HG02970 (cell line): ENCODE data around the gene KIDINS220.

Experiments
- ATAC-seq: cut with Tn5 transposase; IDR thresholded peaks from one replicate; pipeline ENCODE4 v1.9.1; 2021; ENCODE audit warnings: mild to moderate bottlenecking, moderate library complexity, moderate number of reproducible peaks; ENCODE audit not compliant: unreplicated experiment, low FRiP score

KIDINS220 gene

DNA sequence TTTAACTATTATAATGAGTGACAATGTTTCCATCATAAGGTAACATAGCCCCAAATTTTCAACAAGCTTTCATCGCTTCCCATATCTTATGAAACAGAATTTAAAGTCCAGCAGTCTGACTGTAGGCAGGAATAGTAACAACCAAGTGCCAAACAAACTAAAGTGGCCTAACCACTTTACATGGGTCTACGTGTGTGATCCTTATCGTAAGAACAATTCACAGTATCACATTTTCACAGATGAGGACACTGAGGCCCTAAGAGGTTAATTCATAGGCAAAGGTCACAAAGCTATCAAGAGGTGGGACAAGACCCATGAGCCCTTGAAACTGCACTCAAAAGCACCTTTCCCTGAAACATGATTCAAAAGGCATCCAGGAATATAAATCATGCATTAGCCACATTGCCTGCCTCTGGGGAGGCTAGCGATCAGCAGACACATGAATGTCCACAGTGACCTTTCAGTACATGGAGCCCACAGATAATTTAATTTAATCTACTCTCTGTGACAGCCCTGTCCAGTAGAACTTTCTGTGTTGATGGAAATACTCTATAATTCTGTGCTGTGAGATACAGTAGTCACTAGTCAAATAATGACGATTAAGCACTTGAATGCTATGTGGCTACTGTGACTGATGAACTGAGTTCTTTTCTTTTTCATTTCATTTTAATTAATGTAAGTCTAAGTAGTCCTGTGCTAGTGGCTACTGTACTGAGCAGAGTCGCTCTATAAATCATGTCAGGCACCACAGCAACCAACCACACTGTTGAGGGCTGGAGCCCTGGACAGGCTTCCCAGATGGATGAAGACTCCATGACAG is 30.3 kb downstream of the KIDINS220 start:
- ATAC-seq, result no peak

DNA sequence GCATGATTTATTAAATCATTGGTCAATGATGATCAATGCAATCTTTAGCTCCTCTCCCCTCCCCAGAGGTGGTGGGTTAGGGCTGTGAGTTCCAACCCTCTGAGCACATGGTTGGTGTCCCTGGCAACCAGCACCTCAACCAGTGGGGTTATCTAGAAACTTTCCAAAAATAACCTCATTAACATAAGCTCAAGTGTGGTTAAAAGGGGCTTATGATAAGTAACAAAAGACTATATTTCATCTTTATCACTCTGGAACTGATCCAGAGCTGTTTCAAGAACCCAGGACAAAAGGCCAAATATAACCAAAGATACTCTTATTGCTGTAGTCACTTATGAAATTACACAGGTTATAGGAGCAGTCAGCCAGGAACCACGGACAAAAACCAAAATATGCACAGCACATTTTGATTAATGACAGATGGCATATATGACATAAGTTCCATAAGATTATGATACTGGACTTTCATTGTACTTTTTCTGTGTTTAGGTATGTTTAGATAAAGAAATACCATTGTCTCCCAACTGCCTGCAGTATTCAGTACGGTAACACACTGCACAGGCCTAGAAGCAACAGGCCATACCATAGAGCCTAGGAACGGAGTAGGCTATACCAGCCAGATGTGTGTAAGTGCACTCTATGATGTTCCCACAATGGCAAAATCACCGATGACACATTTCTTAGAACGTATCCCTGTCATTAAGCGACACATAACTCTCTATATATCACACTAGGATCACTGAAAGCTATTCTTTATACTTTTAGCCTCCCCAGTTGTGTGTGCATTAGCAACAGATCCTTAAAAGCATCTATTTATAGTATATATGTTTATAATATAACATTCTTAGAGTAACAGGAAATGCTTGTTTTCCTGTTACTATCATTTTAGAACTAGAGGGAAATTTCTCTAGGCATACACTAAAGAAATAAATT is 31.9 kb downstream of the KIDINS220 start:
- no peak for ATAC-seq

DNA sequence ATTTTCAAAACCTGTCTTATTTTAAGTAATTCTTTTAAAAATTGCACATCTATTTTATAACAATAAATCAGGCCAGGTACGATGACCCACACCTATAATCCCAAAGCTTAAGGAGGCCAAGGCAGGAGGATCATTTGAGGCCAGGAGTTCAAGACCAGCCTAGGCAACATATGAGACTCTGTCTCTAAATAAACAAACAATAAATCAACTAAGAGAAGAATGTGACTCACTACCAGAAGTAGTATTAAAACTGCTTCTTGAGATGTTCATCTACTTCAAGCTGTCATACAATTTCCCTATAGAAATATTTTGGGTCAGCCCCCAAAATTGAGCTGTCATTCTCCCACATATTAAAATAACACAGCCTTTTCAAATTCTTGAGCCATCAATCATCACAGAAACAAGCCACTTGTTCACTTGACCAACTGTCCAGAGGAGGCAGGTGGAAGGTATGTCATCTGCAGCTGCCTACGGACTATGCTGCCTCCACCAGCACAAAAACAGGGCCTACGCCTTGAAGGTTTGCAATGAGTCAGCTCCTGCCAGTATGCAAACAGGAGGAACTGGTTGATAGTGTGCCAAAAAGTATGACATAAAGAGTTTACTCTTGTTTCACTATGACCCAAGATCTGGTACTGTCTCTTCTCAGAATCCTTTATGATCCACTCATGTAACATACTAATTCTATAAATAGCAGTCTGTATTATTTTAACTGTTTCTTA is 33.6 kb downstream of the KIDINS220 start:
- peak; percentile 85 for ATAC-seq

DNA sequence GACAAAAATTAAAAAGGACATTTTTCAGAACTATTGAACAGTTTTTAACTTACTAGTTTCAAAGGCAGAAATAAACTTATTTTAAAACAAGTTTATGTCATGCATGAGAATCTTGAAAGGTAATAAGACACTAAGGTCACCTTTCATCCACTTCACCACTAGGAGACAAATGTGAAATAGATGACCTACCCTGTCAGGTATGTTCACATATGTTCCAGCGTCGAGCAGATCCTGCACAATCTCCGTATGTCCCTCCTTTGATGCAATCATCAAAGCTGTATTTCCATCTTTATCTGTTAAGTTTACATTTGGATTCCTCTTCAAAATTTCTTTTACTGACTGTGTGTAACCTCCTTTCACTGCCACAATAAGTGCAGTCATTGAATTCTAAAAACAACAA is 34.7 kb downstream of the KIDINS220 start:
- no peak for ATAC-seq

DNA sequence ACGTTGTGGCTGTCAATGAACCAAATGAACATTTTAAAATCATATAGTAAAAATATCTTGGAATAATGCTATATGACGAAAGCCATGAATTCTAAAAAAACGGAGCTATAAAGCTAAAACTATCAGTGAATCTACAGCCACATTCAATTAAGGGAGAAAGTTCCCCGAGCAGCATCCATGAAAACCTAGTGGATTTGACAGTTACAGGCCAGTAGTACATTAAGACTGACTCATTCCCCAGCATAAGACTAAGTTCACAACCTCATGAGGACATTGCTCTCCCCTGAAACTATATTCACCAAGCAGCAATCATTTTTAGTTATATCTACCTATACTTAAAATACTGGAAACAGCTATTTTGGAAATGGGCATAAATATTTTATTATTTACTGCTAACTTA is 36.6 kb downstream of the KIDINS220 start:
- no peak for ATAC-seq

DNA sequence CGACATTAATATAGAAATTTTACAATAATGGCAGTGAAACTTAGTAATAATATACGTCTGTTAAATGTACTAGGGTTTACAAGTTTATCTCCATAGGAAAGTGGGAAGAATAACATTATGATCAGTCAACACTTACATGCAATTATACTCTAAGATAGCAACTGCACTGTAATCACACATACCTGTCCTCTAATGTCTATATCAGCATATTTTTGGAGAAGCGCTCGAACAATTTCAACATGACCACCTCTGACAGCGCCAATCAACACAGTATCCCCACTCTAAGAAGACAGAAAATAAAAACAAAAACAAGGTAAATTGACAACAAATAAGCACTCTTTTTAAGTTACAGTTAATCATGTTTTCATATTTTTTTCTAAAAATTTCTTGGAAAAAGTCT is 37.2 kb downstream of the KIDINS220 start:
- ATAC-seq, result no peak

DNA sequence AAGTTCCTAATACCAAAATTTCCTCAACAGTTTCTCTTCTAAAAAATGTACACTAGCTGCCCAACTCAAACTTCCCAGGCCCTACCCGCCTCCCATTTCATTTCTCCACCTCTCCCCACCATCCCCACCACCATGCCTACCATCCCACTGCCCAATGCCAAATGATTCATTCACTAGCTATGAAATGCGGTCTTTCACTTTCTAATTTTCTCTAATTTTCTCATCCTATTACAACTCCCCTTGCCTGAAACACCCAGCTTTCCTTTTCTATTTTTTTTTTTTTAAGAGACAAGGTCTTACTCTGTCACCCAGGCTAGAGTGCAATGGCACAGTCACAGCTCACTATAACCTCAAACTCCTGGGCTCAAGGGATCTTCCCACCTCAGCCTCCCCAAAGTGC is 38.4 kb downstream of the KIDINS220 start:
- ATAC-seq, result no peak

DNA sequence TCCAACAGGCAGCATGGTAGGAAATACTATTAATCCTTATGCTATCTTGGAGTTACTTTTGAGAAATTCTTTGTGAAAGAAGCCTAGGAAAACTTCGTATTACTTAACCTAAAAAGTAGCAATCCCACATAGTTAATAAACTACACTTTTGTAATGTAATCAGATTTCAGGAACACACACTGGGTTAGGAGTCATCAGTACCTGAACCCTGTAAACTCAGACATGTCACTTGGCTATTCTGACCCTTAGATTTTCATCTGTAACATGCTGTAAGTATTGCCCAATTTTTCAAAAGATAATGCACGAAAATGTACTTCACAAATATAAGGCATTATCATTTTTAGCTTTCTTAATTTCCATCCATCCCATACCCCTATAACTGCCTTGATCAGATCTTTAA is 39.0 kb downstream of the KIDINS220 start:
- no peak for ATAC-seq

DNA sequence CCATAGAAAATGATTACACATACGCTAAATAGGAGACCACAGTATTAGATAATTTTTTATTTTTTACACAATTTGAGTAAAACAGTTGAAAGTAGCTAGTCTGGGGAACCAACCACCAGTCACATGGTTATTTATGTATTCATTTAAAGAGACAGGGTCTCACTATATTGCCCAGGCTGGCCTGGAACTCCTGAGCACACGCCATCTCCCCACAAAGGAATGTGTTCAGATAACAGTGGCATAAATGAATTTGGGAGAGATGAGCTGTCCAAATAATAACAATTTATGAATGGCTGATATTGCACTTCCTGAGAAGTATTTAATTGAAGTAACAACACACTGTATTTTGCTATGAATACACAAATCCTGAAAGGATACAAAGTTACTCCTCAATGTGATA is 39.7 kb downstream of the KIDINS220 start:
- ATAC-seq, result no peak

DNA sequence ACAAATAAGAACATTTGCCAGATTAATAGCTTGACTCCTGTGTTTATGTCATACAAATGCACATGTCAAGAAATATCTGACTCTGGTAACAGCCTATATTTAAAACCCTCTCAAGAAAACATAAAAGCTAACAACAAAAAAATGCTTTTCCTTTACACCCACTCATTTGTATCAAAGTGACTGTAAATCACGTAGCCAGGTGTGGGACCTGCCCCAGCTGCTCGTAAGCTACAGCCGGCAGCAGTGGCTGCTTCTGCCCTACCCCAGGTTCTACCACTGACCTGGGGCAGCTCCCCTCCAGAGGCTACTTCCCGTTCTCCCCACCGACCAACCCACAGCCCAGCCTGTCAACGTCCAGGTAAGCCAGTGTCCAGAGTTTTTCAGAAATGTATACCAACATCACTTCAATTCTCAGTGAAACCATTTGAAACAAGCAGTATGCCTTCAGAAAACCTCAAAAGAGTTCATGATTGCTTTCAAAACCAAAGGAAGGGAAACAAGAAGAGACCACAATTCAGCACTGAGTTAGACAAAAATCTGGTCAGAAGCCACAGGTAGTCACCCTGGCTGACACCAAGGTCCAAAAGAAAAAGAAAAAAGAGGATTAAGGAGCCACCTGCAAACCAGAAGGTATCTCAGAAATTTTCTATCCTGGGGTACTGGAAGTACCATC is 40.4 kb downstream of the KIDINS220 start:
- ATAC-seq, result no peak

DNA sequence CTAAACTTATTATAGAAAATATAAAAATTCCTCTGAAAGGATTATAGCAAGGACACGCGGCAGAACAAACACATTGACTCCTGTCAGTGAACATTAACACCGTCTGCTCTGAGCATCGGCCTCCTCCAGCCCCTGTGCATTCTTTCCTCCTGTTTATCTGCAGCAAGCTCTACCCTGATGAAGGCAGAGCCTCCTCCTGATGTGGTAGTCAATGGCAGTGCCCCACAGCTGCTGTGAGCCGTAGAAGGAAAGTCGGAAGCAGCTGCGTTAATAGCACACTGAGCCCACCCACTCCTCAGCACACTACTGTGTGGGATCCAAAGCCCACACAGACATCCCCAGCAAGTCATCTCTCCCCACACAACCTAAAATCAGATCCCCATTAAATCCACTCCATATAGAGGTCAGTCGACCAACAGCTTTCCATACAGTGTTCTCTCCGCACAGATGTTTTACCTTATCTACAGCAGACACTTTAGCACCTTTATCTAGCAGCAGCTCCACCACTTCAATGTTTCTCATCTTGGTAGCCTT is 41.0 kb downstream of the KIDINS220 start:
- no peak for ATAC-seq

DNA sequence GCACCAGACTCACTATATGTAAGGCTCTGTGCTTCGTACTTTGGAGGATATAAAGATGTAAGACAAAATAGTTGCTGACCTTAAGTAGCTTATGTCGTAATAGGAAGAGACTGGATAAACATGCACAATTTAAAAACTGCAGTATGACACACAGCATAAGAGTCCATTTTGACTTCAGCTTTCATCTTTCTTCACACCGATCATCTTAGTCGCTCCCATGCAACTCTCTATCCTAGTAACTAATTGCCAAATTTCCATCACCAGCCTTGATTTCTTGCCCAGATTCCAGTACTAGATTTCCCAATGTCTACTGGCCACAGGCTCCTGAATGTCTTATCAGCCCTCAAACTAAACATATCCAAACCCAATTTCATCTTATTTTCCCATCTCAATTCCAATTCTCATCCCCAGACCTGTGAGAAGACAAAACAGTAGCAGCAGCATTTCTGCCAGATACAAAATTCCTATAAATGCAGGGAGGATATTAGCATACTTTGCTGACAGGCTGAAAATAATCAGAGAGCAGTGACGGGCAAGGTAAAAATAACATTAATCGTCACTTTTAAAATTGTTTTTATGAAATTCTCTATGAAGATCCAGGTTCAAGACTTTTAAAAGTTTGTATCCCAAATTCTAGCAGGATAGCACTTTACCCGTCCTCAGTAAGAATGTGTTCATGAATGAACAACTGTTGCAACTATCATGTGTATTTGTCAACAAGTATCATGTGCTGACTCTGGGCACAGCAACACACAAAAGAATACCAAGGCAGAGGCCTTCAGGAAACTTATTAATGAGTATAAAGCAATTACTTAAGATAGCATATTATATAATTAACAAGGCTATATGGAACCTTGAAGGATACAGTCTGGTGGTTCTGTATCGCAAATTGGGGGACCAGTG is 42.2 kb downstream of the KIDINS220 start:
- no peak for ATAC-seq

DNA sequence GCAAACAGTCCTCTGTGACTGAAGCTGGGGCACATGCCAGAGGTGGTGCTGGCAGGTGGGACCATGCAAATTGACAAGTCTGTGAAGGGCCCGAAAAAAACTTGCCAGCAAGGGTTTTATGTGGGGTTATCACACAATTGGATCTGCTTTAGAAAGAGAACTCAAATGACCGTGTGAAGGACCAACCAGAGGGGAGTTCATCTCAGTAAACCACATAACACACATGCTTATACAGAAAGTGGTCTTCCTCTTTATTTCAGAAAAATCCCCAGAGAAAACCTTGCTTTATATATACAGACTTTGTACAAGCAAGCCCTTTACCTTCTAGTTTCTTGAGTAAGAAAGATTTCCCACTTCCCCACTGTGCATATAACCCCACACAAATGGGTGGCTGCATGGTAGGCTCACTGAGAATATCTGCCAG is 46.7 kb downstream of the KIDINS220 start:
- ATAC-seq, result no peak

DNA sequence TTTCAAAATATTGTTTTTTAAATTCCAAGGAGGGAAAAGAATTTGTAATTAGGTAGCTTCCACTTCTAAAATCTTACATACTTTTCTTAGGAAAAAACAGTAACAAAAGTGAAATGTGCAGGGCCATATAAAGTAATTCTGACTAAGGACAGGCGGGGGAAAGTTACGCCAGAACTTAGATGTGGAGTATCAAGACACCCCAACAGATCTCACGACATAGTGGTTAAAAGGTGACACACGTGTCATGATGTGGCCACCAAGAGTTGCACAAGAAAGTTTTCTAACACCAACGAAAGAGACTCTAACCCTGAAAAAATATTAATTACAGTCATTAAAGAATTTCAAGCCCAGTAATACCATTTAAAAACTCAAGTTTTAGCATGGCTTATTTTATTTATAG is 51.0 kb downstream of the KIDINS220 start:
- ATAC-seq, result no peak

DNA sequence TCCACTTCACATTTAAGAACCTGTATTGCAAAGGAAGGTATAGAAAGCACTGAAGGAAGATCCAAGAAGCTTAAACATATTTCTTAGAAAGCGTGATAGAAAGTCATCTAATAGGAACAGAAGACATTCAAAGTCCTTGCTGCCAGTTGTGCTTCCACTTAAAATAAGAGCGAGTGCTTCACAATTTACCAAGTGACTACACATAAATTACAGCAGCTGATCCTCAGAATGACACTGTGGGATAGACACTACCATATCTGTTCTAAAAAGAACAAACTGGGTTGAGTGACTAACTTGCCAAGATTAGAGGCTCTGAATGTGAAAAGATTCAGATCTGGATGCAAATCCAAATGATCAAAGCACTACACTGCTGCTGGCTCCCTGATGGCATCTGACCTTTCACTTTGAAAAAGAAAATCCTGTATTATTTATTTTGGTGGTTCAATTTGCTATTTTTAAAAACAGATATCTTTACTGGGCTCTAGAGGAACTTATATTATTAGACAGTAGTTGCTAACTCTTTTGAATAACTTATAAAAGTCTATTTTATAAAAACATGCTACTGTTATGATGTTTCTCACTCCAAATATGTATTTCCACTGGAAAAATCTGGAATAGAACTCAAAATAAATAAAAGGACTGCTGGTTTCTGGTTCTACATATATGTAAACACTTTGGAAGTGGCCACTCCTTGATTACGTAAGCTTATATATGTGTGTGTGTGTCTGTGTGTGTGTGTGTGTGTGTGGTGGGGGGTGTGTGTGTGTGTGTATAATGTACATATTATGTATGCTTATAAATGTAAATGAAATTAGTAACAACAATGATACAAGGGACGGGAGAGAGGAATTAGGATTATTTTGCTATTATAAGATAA is 57.4 kb downstream of the KIDINS220 start:
- no peak for ATAC-seq

DNA sequence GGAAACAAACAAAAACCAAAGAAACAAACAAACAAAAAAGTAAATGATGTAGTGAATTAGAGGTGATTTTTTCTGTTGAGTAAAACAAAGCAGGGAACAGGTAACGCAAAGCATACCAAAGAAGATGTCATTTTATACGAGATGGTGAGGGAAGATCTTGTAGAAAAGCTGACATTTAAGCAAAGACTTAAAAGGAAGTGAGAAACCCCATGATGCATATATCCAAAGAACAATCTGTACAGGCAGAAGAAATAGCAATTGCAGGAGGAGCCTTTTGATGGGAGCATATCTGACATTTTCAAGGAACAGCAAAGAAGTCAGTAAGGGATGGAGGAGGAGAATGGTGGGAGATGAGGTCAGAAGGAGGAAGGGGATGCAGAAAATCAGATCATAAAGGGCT is 63.0 kb downstream of the KIDINS220 start:
- ATAC-seq, result no peak

DNA sequence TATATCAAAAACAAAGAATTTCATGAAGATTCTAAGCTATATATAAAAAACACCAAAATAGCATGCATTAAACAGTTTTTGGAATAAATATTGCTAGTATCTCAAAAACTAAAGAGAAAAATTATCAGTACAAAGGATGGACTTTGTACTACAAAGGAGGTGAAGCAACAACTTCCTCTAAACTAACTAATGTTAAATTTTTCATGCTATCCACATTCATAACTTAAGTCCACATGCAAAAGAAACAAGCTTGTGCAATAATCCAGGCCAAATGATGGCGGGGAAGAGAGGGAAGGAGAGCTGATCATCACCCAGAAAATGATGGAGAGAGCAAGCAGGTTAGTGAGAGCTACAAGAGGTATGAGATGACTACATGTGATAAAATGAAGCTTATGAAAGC is 70.1 kb downstream of the KIDINS220 start:
- ATAC-seq, result no peak

DNA sequence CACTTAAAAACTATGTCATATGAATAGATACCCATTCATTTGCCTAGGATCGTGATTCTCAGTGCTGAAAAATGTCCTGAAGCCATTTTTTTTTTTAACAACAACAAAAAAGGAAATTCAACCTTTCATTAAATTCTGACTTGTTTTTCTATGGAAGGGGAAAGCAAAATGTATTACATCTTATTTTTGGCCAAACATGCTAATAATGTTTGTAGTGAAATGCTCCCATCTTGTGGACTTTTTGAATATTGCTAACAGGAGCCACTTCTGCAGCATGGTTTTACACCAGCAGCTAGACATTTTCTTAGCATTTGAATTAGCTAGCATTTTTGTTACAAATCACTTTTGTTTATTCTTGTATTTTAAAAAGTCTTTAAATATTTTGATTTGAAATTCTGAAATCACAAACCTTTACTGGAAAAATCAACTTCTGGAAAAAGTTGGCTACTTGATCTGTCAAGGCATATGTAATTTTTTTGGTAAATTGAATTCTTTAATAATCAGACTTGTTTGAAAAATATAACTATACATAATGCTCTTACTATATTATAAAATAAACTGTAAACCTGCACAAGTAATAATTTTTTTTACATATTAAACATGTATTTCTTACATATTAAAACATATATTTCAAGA is 75.8 kb downstream of the KIDINS220 start:
- ATAC-seq, result no peak
